H1 (cell line): ENCODE measurements around the gene CLBA1. TPM values are rescaled to one million over a fixed set of nuclear protein-coding genes. Genes with fewer than 3 reads are reported as not detected.

Experiments
- CTCF ChIA-PET: fragments of 300-600 bp; sonication (Branson Sonifier 250); formaldehyde crosslinking; loops from one replicate; lab custom pipeline; 2021; ENCODE audit not compliant: partially characterized antibody; lab: Charles Lee
- POLR2A ChIA-PET: fragments of 300-600 bp; sonication (Branson Sonifier 250); formaldehyde crosslinking; loops from one replicate; lab custom pipeline; 2021; ENCODE audit warnings: inconsistent platforms; ENCODE audit not compliant: partially characterized antibody; lab: Charles Lee
- DNase-seq, 2 experiments: peaks; one replicate each; pipeline versions ENCODE4 v3.0.0 to v3.0.0-alpha.2; 2010 to 2022; ENCODE audit warnings: low spot score in 2 of 2, low read depth in 1 of 2, mixed read lengths in 1 of 2
- FAIRE-seq: peaks from 2 replicates; lab custom pipeline; 2011; peaks lifted over from hg19 to GRCh38; lab: Jason Lieb, UNC
- H2AFZ ChIP-seq: 2 replicates; pipeline ENCODE4 v1.8.1; 2012; ENCODE audit warnings: low read length, inconsistent platforms
- H2AK5ac ChIP-seq: 2 replicates; pipeline ENCODE4 v1.6.1; 2013; ENCODE audit warnings: low read depth, low read length
- H2BK120ac ChIP-seq: replicated peaks from 2 replicates; pipeline ENCODE3; 2013; ENCODE audit warnings: low read depth, low read length, inconsistent platforms
- H2BK12ac ChIP-seq: 2 replicates; pipeline ENCODE4 v1.6.1; 2013; ENCODE audit warnings: low read depth, low read length
- H2BK15ac ChIP-seq: 2 replicates; pipeline ENCODE4 v1.6.1; 2013; ENCODE audit warnings: low read length
- H2BK20ac ChIP-seq: 2 replicates; pipeline ENCODE4 v1.6.1; 2013; ENCODE audit warnings: low read length
- H2BK5ac ChIP-seq: 2 replicates; pipeline ENCODE4 v1.6.1; 2013; ENCODE audit warnings: low read depth, low read length
- H3K14ac ChIP-seq: 2 replicates; pipeline ENCODE4 v1.6.1; 2013; ENCODE audit warnings: inconsistent platforms; ENCODE audit not compliant: insufficient read length
- H3K18ac ChIP-seq: 2 replicates; pipeline ENCODE4 v1.6.1; 2013; ENCODE audit warnings: low read length; ENCODE audit errors: extremely low read depth
- H3K23ac ChIP-seq: 2 replicates; pipeline ENCODE4 v1.6.1; 2013; ENCODE audit warnings: inconsistent platforms; ENCODE audit not compliant: insufficient read length
- H3K23me2 ChIP-seq: 2 replicates; pipeline ENCODE4 v1.6.1; 2013; ENCODE audit warnings: low read depth, low read length
- H3K27ac ChIP-seq: 2 replicates; pipeline ENCODE4 v1.6.1; 2011; ENCODE audit warnings: low read depth, low read length, inconsistent platforms
- H3K27me3 ChIP-seq, 4 experiments: replicated peaks in 1 of 4; 1 replicate in 1 of 4; 2 replicates in 3 of 4; pipeline versions ENCODE4 v1.6.1 to v1.8.1; 2011 to 2013; ENCODE audit warnings: low read length in 3 of 4, mild to moderate bottlenecking in 3 of 4, inconsistent platforms in 2 of 4, mixed read lengths in 2 of 4, moderate library complexity in 1 of 4; ENCODE audit not compliant: control insufficient read depth in 3 of 4, insufficient read depth in 3 of 4; ENCODE audit errors: extremely low read depth in 1 of 4
- H3K36me3 ChIP-seq, 4 experiments: 2 replicates each; pipeline versions ENCODE4 v1.6.1 to v1.8.1; 2011 to 2013; ENCODE audit warnings: mild to moderate bottlenecking in 4 of 4, low read length in 3 of 4, moderate library complexity in 2 of 4, control low read depth in 1 of 4, inconsistent platforms in 1 of 4; ENCODE audit not compliant: insufficient read depth in 4 of 4, control insufficient read depth in 2 of 4
- H3K4ac ChIP-seq: replicated peaks from 2 replicates; pipeline ENCODE3; 2013; ENCODE audit warnings: low read length, low read depth, mixed read lengths, inconsistent platforms; ENCODE audit not compliant: insufficient read length
- H3K4me1 ChIP-seq, 4 experiments: replicated peaks in 1 of 4; 1 replicate in 1 of 4; 2 replicates in 3 of 4; pipeline versions ENCODE4 v1.6.1 to v1.8.1; 2011 to 2013; ENCODE audit warnings: low read length in 3 of 4, inconsistent platforms in 2 of 4, mixed read lengths in 1 of 4; ENCODE audit not compliant: insufficient read depth in 4 of 4, control insufficient read depth in 3 of 4
- H3K4me2 ChIP-seq, 2 experiments: 2 replicates each; pipeline versions ENCODE4 v1.6.1 to v1.8.1; 2011 to 2013; ENCODE audit warnings: low read depth in 2 of 2, low read length in 2 of 2, control low read depth in 1 of 2, inconsistent platforms in 1 of 2, mild to moderate bottlenecking in 1 of 2; ENCODE audit not compliant: insufficient read depth in 1 of 2
- H3K4me3 ChIP-seq, 4 experiments: fragments of 200-600, 300-600 bp in 1 of 4; sonication (generic), shearing (Covaris generic), sonication (Bioruptor Twin) in 1 of 4; 2 replicates each; pipeline versions ENCODE4 v1.5.1 to v1.8.1; 2011 to 2016; ENCODE audit warnings: low read length in 4 of 4, low read depth in 3 of 4, control low read depth in 2 of 4, inconsistent platforms in 2 of 4, mild to moderate bottlenecking in 2 of 4, mixed read lengths in 1 of 4, moderate library complexity in 1 of 4; ENCODE audit not compliant: insufficient read depth in 2 of 4; ENCODE audit errors: extremely low read depth in 1 of 4
- H3K56ac ChIP-seq: replicated peaks from 2 replicates; pipeline ENCODE3; 2013; ENCODE audit warnings: low read depth, mild to moderate bottlenecking, mixed read lengths, low read length, inconsistent platforms; ENCODE audit not compliant: insufficient read length
- H3K79me1 ChIP-seq: 2 replicates; pipeline ENCODE4 v1.6.1; 2013; ENCODE audit warnings: low read depth, low read length, control low read depth
- H3K79me2 ChIP-seq, 2 experiments: 2 replicates each; pipeline versions ENCODE4 v1.6.1 to v1.8.1; 2012 to 2013; ENCODE audit warnings: low read length in 2 of 2, mild to moderate bottlenecking in 2 of 2, inconsistent platforms in 1 of 2; ENCODE audit not compliant: insufficient read depth in 2 of 2, control insufficient read depth in 1 of 2
- H3K9ac ChIP-seq, 4 experiments: replicated peaks in 1 of 4; 1 replicate in 1 of 4; 2 replicates in 3 of 4; pipeline versions ENCODE4 v1.6.1 to v1.8.1; 2011 to 2013; ENCODE audit warnings: low read depth in 3 of 4, low read length in 3 of 4, control low read depth in 2 of 4, mild to moderate bottlenecking in 2 of 4, moderate library complexity in 2 of 4, inconsistent platforms in 1 of 4; ENCODE audit errors: extremely low read depth in 1 of 4
- H3K9me3 ChIP-seq, 2 experiments: 2 replicates each; pipeline versions ENCODE4 v1.6.1 to v1.8.1; 2012 to 2013; ENCODE audit warnings: mild to moderate bottlenecking in 2 of 2, moderate library complexity in 2 of 2, control low read depth in 1 of 2, inconsistent platforms in 1 of 2, low read depth in 1 of 2, low read length in 1 of 2, mixed read lengths in 1 of 2; ENCODE audit not compliant: insufficient read depth in 2 of 2
- H4K20me1 ChIP-seq, 2 experiments: replicated peaks in 1 of 2; 2 replicates each; pipeline versions ENCODE3 to v1.8.1; 2011 to 2013; ENCODE audit warnings: inconsistent platforms in 2 of 2, low read length in 2 of 2, mild to moderate bottlenecking in 1 of 2; ENCODE audit not compliant: insufficient read depth in 2 of 2, control insufficient read depth in 1 of 2
- H4K5ac ChIP-seq: 2 replicates; pipeline ENCODE4 v1.6.1; 2013; ENCODE audit warnings: low read length, low read depth, mixed read lengths, inconsistent platforms; ENCODE audit not compliant: insufficient read length
- H4K8ac ChIP-seq: 2 replicates; pipeline ENCODE4 v1.8.0; 2013; ENCODE audit warnings: mild to moderate bottlenecking, moderate library complexity, low read length, inconsistent platforms; ENCODE audit not compliant: insufficient read depth; ENCODE audit errors: extremely low read depth
- H4K91ac ChIP-seq: replicated peaks from 2 replicates; pipeline ENCODE3; 2013; ENCODE audit warnings: low read length, mixed read lengths, inconsistent platforms; ENCODE audit not compliant: insufficient read length
- RBBP5 ChIP-seq: IDR thresholded peaks from 2 replicates; pipeline ENCODE4 v1.7.1; 2012; ENCODE audit warnings: low read depth, mild to moderate bottlenecking, inconsistent platforms, low read length, moderate library complexity, borderline replicate concordance
- SP4 ChIP-seq: IDR thresholded peaks from 2 replicates; pipeline ENCODE4 v1.6.1; 2012; ENCODE audit warnings: low read length, inconsistent platforms
- WGBS, 2 experiments: shearing (Covaris generic) in 1 of 2; methylation state at CpG; one replicate each; pipeline versions ENCODE4 v1.1.6 to v1.1.7; 2013 to 2015; ENCODE audit warnings: low lambda C conversion rate in 2 of 2, mixed read lengths in 2 of 2, inconsistent platforms in 1 of 2, low coverage in 1 of 2, missing lambda C conversion rate in 1 of 2; ENCODE audit not compliant: insufficient replicate concordance in 2 of 2, insufficient coverage in 1 of 2, insufficient read length in 1 of 2; ENCODE audit errors: extremely low coverage in 1 of 2, missing lambda C conversion rate in 1 of 2; 5-methylcytosine and 5-hydroxymethylcytosine counted together
- polyA plus RNA-seq, 7 experiments: library from polyadenylated mRNA; depleted of rRNA in 3 of 7; stranded (reverse) in 5 of 7; unstranded in 2 of 7; fragments of >200 nt in 5 of 7; fragments of 200-250 nt in 2 of 7; gene quantifications; 1 replicate in 5 of 7; 2 replicates in 1 of 7; 4 replicates in 1 of 7; pipeline versions ENCODE4 v1.2.1 to v1.2.3, GENCODE V29; 2011 to 2013; ENCODE audit warnings: missing spikeins in 2 of 7, mixed read lengths in 2 of 7
- total RNA-seq: library from RNA; stranded (reverse); fragmentation: NEBNext Ultra II Directional; extraction: Animal tissue kit (Norgen Biotek cat#: 25700); gene quantifications from 2 replicates; pipeline ENCODE4 v1.2.1, GENCODE V29; 2021

Gene CLBA1
- total and polyA plus RNA-seq, 2 of the 8 experiments (the other 6 are each of a cell fraction or from before 2014, with no cell fraction given): 1.6 to 2.4 TPM

GRCh38 chr14:104984056-104984894 lies 1.3 kb upstream of the CLBA1 start:
- Histone ChIP-seq H2AFZ (no peak overlapping the region), H3K27me3 (peaks cover 0 to 12% (median 7%) of the 10 kb centered on the region in 4 experiments; a peak in 5 of 7 replicates), H4K91ac (peak overlapping the region; percentile 85), H3K36me3 (no peaks in the 10 kb centered on the region; a peak in 1 of 8 replicates), H2BK20ac (peak overlapping the region; percentile 56; the same call in 1 of the 2 replicates), H2BK5ac (0 out of 2 replicates have a peak overlapping the region, but pooled peaks have one; percentile 35), H3K18ac (peak overlapping the region; percentile 32; the same call in 1 of the 2 replicates), H3K27ac (no peak overlapping the region), H2BK120ac (no peak overlapping the region), H3K14ac (no peak overlapping the region), H3K9ac (no peak overlapping the region), H4K8ac (peak overlapping the region; percentile 80), H3K23ac (no peak overlapping the region), H3K79me1 (no peaks in the 10 kb centered on the region), H2AK5ac (0 out of 2 replicates have a peak overlapping the region, but pooled peaks have one; percentile 53), H3K4me3 (no peak overlapping the region)
- CTCF ChIA-PET: interaction anchor here (0.6 to 2.6 kb wide), 9 partner anchors 9 to 176 kb away, joined by 3 to 17 read pairs (median 3); no protein-coding TSS in a partner anchor
- FAIRE-seq: no peak
- no peak for DNase-seq
- TF ChIP-seq SP4 (no peak), RBBP5 (no peak)
- TF ChIP-seq, all 59 proteins: peak for 0
- 0 out of 2 replicates have a peak overlapping the region, but pooled peaks have one; percentile 37 for H2BK15ac ChIP-seq
- peaks cover 3 to 8% of the 10 kb centered on the region in 2 experiments for H4K20me1 ChIP-seq
- H3K9me3 ChIP-seq: peaks cover 0 to 3% of the 10 kb centered on the region in 2 experiments; a peak in 1 of 4 replicates
- no peak overlapping the region for H3K56ac ChIP-seq
- 0 out of 2 replicates have a peak overlapping the region, but pooled peaks have one; percentile 39 for H2BK12ac ChIP-seq
- peaks cover 0 to 7% (median 2%) of the 10 kb centered on the region in 4 experiments; a peak in 4 of 7 replicates for H3K4me1 ChIP-seq
- POLR2A ChIA-PET: interaction anchor here (0.9 to 2.1 kb wide), 5 partner anchors 9 to 115 kb away, joined by 3 to 5 read pairs (median 4); partner anchors contain the start of gene CDCA4
- H3K23me2 ChIP-seq: peaks cover 7% of the 10 kb centered on the region; the same call in 1 of the 2 replicates
- H3K4ac ChIP-seq: no peak overlapping the region
- 91% methylated on average over 15 of the region's 15 CpGs; no CpG with 5 or more reads in 1 of the 2 experiments for WGBS, 2 experiments
- H3K79me2 ChIP-seq: no peaks in the 10 kb centered on the region
- no peak overlapping the region for H3K4me2 ChIP-seq
- no peak overlapping the region for H4K5ac ChIP-seq
